IPS-NIHi11 (cell line): ENCODE measurements around the gene CDKN1B.

ENCODE experiments used
- DNase-seq: peaks from one replicate; pipeline ENCODE4 v3.0.0; 2012; ENCODE audit warnings: mixed read lengths, low spot score

Gene CDKN1B

DNA sequence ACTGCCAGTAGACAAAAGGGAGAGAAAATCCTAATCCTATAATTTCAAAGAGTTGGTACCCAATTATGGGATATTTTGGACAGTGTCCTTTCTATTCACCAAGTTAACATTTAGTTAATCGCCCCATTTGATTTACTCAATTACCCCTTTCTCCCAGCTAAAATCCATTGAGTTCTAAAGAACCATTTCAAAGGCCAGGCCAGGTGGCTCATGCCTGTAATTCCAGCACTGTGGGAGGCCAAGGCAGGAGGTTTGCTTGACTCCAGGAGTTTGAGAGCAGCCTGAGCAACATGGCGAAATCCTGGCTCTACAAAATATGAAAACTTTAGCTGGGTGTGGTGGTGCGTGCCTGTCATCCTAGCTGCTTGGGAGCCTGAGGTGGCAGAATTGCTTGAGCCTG lies 15.7 kb upstream of the CDKN1B start:
- DNase-seq, result no peak

DNA sequence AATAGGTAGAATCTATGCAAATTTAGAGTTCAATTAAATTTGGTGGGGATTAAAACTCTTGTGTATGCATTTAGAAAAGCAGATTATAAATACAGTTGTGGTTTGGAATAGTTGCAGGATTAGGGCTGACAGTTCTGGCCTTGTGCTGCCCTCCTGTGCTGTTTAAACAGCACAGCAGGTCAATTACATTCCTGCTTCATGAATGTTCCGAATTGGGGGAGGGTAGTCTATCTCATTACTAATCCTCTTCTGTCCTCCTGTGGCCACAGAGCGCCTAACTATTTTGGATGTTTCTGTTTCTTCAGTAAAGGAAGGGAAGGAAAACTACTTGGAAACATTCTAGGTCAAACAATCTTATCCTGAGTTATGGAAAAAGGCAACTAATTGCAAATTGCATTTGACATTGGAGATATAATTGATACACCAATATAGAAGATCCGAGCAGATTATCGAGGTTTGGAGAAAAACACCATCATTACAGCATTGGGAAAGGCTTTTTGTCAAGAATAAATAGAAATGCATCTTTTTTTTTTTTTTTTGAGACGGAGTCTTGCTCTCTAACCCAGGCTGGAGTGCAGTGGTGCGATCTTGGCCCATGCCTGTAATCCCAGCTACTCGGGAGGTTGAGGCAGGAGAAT lies 12.5 kb upstream of the CDKN1B start:
- DNase-seq, result peak; percentile 80

DNA sequence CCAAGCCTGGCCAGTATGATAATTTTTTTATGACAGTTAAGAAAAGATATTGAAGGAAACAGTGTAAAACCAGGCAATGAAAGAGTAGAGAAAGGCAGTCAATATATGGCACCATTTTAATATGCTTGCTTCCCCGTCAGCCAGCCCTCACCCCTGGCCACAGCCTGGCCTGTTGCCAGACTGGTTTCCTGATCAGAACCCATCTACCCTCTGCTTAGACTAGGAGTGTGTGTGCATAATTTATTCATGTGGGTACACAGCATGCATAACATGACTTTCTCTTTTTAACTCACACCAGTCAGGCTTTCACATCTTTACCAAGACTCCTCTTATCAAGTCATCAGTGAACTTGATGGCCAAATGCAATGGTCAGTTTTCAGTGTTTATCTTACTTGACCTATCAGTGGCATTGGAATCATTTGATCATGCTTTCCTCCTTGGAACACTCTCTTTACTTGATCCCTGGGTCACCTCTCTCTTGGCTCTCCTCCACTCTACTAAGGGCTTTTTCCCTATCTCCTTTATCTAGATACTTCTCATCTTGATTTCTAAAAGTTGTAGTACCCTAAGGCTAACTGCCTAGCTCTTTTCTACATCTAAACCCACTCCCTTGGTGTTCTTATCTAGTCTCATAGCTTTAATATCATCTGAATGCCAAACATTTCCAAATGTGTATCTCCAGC lies 11.2 kb upstream of the CDKN1B start:
- no peak for DNase-seq

DNA sequence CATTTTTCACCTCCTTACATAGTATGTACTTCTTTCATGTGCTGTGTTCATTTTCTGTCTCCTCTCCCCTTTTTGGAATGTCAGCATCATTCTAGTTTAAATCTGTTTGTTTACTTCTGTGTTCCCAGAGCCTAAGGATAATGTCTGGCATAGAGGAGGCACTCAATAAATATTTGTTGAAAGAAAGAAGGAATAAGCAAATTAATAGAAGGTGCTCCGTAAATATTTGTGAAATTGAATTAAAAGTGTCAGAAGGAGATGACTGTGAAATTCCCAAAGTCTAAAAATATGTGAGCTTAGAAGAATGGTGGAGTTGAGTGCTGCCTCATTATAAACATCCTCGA lies 3.3 kb upstream of the CDKN1B start:
- DNase-seq, result no peak

DNA sequence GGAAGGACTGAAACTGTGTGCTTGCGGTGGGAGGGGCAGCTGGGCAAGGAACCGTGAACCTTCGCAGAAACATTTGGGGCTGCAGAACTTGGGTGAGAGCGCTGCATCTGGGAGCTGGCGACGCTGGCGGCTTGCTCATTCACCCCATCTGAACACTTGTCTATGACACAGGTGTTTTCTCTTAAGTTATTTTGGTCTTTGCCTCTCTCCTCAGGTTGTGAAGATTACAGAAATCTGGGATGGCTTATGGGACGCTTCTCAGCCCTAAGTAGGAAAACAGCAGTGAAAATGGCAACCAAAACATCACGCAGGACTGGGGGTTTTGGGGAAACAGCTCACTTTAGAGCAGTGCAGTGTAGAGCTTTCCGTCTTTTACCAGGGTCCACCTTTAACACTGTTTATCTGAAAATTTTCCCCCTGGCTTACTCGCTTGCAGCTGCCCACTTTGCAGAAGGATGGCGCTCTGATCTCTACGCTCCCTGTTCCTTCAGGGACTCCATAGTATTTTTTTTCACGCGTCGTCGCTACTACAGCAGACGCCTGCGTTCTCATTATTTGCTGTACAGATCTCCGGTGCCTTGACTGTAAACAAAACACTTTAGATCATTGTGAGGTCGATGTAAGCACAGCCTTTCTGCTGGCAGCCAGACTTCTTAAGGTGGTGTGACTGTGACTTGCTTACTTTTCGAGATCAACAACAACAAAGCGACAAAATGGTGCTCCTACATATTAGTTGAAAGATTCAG lies 2.7 kb upstream of the CDKN1B start:
- DNase-seq, result peak; percentile 36

DNA sequence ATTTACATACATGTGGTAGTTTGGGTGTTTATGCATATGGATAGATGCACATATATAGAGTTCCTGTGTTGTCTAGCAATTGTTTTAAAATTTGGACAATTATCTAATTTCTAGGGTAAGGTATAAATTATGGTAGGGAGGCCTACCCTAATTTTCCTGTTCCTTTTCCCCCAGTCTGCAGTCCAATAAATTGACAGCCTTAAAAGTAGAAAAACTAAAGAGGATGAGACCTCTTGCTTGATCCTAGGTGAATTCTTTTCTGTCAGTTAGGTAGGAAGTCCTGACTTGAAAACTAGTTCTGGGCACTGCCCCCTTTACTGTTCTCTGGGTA lies 2.1 kb upstream of the CDKN1B start:
- DNase-seq, result no peak

DNA sequence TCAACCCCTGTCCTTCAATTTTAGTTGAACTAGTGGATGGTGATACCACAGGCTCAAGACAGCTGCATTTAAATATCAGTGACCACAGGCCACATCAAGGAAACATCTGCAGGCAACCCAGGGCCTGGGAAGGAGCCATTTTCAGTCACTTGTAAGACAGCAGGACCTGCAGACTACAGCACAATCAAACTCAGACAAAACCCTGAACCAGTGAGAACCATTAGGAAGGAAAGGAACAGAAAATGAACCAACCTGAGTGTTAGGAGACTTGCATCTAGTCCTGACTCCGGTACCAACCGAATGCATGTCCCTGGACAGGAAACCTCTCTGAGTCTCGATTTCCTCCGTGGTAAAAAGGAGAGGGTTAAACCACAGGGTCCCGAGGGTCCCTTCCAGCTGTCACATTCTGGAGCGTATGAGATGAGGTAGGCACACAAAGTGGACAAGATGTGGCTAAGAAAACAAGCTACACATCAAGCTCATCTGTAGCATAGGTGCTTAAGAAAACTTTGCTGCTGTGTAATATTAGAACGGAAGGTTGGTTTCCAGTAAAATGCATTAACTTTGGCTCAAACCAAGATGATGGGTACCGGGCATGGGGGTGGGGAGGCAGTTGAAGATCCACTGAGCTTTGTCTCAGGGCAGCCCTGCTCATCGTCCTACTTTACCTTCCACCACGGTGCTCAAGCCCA lies 1.6 kb upstream of the CDKN1B start:
- no peak for DNase-seq

DNA sequence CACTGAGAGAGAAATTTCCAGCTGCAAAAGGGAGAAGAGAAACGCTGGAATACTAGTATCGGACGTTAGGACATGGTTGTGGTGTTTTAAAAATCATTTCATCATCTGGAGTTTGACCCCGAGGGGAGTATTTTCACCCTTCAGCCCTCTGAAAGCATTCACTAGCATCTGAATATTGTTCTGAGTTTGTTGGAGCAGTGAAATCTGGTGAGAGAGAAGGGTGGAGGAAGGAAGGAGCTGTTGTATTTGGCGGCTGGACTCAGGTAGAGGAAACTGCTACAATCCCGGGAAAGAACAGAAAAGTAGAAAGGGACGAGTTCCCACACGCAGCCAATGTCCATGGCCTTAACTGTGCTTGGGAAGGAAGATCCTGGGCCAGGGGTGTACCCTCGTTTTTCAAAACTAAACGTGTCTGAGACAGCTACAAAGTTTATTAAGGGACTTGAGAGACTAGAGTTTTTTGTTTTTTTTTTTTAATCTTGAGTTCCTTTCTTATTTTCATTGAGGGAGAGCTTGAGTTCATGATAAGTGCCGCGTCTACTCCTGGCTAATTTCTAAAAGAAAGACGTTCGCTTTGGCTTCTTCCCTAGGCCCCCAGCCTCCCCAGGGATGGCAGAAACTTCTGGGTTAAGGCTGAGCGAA lies 896 bp upstream of the CDKN1B start:
- no peak for DNase-seq

DNA sequence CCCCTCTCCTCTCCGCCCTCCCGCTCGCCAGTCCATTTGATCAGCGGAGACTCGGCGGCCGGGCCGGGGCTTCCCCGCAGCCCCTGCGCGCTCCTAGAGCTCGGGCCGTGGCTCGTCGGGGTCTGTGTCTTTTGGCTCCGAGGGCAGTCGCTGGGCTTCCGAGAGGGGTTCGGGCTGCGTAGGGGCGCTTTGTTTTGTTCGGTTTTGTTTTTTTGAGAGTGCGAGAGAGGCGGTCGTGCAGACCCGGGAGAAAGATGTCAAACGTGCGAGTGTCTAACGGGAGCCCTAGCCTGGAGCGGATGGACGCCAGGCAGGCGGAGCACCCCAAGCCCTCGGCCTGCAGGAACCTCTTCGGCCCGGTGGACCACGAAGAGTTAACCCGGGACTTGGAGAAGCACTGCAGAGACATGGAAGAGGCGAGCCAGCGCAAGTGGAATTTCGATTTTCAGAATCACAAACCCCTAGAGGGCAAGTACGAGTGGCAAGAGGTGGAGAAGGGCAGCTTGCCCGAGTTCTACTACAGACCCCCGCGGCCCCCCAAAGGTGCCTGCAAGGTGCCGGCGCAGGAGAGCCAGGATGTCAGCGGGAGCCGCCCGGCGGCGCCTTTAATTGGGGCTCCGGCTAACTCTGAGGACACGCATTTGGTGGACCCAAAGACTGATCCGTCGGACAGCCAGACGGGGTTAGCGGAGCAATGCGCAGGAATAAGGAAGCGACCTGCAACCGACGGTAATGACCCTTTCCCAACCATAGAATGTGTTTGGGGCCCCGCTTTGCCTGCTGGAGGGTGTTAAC lies 615 bp downstream of the CDKN1B start:
- DNase-seq, result peak; percentile 45

DNA sequence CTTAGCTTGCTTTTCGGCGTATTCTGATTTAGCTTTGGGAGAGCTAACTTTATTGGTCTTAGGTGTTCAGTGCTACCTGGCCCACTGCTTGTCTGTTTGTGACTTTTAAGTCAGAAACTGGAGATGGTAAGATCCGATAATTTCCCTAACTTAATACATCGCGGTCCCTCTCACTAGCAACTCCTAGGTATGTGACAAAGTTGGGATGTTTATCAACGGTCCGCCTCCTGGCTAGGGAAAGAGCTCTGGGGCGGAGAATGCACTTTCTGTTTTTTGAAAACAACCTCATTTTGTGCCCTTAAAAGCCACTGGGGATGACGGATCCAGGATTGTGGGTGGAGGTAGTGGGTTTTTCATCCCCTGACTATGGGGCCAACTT lies 1.2 kb downstream of the CDKN1B start:
- DNase-seq, result no peak

DNA sequence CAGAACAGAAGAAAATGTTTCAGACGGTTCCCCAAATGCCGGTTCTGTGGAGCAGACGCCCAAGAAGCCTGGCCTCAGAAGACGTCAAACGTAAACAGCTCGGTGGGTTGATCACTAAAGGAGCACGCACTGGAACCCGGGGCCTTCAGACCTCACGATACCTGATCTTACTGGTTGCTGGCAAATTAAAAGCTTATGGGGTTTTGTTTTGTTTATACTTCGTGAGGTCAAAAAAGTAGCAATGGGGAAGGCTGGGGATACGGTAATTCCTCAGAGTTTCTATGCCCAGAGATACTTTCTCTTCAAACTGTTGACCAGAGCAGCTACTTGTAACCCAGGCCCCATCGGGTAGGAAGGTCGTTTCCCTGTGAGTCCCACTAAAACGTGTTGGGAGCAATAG lies 1.7 kb downstream of the CDKN1B start:
- DNase-seq, result no peak

DNA sequence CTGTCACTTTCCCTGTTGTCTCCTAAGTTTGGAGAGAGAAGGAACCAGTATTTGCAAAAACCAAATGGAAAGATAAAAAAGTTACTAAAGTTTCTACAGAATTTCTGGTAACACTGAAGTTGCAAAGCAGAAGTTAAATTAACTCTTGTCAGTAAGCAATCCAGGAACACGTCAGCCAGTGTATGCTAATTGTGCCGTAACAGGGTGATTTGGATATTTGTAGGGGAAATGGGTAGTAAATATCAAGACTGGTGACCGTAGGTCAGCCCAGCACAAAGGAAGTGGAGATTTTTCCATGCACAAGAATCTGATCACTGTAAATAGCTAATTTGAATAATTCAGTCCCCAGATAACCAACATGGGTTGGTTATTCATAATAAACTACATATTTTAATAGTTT lies 2.3 kb downstream of the CDKN1B start:
- DNase-seq, result no peak

DNA sequence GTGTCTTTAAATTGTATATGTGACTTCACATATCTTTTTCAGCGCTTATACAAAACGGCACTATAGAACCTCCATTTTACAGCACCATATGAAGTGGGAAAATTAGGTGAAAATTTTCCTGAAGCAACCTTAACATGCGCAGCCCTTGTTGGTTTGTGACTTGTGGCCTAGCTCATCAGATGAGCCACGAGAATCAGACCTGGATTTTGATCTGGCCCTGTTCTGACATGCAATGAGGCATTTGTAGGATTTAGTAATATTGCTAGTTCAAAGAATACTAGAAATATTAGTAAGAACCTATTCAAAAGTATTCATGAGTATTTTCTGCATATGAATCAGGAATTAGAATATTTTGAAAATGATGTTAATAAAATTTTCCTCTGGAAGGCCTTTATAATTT lies 2.9 kb downstream of the CDKN1B start:
- DNase-seq, result no peak

DNA sequence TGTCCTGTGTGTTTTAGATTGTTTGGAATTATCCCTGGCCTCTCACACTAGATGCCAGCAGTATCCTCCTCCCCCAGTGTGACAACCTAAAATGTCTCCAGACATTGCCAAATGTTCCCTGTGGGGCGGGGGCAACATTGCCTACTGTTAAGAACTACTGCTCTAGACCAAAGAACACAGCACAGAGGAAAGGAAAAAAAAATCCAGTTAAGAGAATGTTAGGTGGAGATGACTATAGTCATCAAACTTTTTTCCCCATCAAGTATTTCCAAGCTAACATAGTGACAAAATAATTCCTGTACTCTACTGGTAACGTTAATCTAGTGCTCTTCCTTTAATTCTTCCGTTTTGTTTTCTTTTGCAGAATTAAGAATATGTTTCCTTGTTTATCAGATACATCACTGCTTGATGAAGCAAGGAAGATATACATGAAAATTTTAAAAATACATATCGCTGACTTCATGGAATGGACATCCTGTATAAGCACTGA lies 3.5 kb downstream of the CDKN1B start:
- no peak for DNase-seq

DNA sequence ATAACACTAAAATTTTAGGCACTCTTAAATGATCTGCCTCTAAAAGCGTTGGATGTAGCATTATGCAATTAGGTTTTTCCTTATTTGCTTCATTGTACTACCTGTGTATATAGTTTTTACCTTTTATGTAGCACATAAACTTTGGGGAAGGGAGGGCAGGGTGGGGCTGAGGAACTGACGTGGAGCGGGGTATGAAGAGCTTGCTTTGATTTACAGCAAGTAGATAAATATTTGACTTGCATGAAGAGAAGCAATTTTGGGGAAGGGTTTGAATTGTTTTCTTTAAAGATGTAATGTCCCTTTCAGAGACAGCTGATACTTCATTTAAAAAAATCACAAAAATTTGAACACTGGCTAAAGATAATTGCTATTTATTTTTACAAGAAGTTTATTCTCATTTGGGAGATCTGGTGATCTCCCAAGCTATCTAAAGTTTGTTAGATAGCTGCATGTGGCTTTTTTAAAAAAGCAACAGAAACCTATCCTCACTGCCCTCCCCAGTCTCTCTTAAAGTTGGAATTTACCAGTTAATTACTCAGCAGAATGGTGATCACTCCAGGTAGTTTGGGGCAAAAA lies 4.1 kb downstream of the CDKN1B start:
- DNase-seq, result no peak

DNA sequence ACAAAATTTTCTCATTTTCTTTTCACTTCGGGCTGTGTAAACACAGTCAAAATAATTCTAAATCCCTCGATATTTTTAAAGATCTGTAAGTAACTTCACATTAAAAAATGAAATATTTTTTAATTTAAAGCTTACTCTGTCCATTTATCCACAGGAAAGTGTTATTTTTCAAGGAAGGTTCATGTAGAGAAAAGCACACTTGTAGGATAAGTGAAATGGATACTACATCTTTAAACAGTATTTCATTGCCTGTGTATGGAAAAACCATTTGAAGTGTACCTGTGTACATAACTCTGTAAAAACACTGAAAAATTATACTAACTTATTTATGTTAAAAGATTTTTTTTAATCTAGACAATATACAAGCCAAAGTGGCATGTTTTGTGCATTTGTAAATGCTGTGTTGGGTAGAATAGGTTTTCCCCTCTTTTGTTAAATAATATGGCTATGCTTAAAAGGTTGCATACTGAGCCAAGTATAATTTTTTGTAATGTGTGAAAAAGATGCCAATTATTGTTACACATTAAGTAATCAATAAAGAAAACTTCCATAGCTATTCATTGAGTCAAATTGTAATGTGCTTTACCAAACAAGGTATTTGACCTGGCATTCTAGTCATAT lies 4.8 kb downstream of the CDKN1B start:
- no peak for DNase-seq

DNA sequence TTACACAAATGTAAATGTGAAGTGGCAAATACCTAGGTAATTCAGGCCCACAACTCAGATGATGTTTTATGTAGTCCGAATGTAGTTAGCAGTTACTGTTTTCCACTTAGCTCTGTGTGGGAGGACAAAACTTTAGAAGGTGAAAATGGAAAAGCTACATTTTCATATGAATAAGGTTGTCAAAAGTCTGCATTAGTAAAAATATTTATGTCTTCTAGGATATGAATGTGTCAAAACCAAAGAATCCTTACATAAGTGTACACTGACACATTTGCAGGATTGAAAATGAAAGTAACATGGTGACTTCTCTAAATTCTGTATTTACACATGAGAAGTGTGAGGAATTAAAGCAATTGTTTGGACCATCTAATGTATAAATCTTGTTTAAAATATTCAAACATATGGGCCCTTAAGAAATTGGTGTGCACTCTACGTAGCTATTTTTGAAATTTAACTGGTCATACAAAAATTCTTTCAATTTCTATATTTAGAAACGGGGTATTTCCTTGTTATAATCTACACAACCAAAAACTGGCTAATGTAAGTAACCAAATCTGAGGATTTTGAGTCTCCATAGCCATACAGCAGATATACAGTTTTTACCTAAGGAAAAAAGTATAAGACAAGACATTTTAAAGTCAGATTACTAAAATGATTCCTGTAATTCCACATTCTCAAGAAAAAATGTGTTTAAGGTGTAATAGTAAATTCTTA lies 5.4 kb downstream of the CDKN1B start:
- no peak for DNase-seq

DNA sequence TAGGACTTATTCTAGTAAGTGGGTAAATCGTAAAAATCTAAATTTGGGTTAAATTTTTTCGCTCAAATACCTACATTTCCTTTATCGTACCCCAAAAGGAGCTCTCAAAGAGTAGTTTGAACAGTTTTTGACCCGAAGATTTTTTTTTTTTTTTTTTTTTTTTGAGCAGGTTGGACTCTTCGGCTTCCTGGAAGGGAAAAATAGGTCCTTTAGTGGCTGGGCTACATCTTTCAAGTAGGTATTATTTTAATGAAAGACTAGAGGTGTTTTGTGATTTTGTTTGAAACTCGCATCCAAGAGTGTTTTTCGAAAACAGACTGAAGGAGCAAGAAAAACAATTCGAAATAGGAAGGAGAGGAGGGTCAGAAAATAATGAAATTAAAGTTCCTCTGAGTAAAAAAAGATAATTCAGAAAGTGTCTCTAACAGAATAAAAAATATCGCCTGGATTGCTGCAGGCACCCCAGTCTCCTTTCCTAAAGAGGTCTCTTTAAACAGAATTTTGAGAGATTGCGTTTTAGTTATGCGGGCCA lies 6.0 kb downstream of the CDKN1B start:
- no peak for DNase-seq

DNA sequence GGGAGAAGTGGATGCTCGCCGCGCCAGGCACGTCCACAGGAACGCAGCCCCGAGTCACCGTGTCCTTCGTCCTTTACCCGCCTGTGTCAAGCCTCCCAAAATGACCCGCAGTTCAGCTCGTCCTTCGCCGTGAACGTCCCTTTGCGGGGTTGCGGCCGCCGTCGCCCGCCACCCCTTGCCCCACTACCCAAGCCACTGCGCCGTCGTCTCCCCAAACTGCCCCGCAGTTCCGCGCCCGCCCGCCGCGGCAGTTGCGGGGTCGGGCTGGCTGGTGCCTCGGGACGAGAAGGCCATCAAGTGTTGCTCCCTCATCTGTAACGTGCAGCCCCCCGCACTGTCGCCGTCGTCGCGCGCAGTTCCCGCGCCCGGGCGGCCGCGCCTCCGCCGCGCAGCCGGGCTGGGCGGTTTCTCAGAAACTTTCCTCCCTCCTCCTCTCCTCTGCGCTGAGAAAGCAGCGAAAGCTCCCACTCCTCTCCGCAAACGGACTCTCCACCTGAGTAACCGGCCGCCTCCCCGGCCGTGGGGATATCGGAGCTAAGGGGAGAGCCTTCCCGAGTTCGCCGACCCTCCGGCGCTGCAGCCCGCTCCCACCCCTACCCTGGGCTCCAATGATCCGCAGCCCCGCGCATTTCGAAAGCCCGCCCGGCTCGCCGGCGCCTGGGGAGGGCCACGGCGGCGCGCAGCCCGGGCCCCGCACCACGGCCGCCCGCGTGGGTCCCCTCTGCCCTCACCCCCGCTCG lies 6.7 kb downstream of the CDKN1B start:
- peak; percentile 44 for DNase-seq
